Measurements from ENCODE around the gene CATSPERD.

Gene CATSPERD

GRCh38 chr19:5795382-5795919, 75.0 kb downstream of the CATSPERD start:
- H3K4me3 ChIP-seq (ENCODE audit: low read depth in 1 of 2, low read length in 2 of 2) = no peak overlapping the region
- no peaks in the 10 kb centered on the region for H3K27me3 ChIP-seq (ENCODE audit: low read depth, low read length)
- H3K36me3 ChIP-seq (ENCODE audit: control insufficient read depth in 1 of 2, insufficient read depth in 2 of 2, low read length in 2 of 2) = no peaks in the 10 kb centered on the region
- H3K9me3 ChIP-seq (ENCODE audit: control insufficient read depth in 1 of 2, low read length in 2 of 2) = no peaks in the 10 kb centered on the region
- no peaks in the 10 kb centered on the region for H3K4me1 ChIP-seq (ENCODE audit: control insufficient read depth in 1 of 2, insufficient read depth in 2 of 2, low read length in 2 of 2)
- no peak overlapping the region for H3K27ac ChIP-seq (ENCODE audit: low read length)

- Histone ChIP-seq H3K4me1 (ENCODE audit: control insufficient read depth in 1 of 2, insufficient read depth in 2 of 2, low read length in 2 of 2) (no peaks in the 10 kb centered on the region), H3K4me3 (ENCODE audit: low read depth in 1 of 2, low read length in 2 of 2) (no peak overlapping the region), H3K9me3 (ENCODE audit: control insufficient read depth in 1 of 2, low read length in 2 of 2) (no peaks in the 10 kb centered on the region), H3K36me3 (ENCODE audit: control insufficient read depth in 1 of 2, insufficient read depth in 2 of 2, low read length in 2 of 2) (no peaks in the 10 kb centered on the region), H3K27me3 (ENCODE audit: low read depth, low read length) (peaks cover 7% of the 10 kb centered on the region), H3K27ac (ENCODE audit: low read length) (no peak overlapping the region)
These were observed 77.8 kb downstream of the CATSPERD start for GRCh38 chr19:5798244-5798643.

GRCh38 chr19:5799247-5800241, 79.1 kb downstream of the CATSPERD start:
- Histone ChIP-seq H3K4me3 (ENCODE audit: low read depth in 1 of 2, low read length in 2 of 2) (no peak overlapping the region), H3K9me3 (ENCODE audit: control insufficient read depth in 1 of 2, low read length in 2 of 2) (no peaks in the 10 kb centered on the region), H3K36me3 (ENCODE audit: control insufficient read depth in 1 of 2, insufficient read depth in 2 of 2, low read length in 2 of 2) (no peaks in the 10 kb centered on the region), H3K27ac (ENCODE audit: low read length) (no peak overlapping the region), H3K4me1 (ENCODE audit: control insufficient read depth in 1 of 2, insufficient read depth in 2 of 2, low read length in 2 of 2) (peaks cover 0 to 6% of the 10 kb centered on the region in 2 donors), H3K27me3 (ENCODE audit: low read depth, low read length) (peaks cover 7% of the 10 kb centered on the region)

GRCh38 chr19:5800361-5801270, 80.2 kb downstream of the CATSPERD start:
- no peak overlapping the region for H3K4me3 ChIP-seq (ENCODE audit: low read depth in 1 of 2, low read length in 2 of 2)
- H3K9me3 ChIP-seq (ENCODE audit: control insufficient read depth in 1 of 2, low read length in 2 of 2) = no peaks in the 10 kb centered on the region
- H3K27ac ChIP-seq (ENCODE audit: low read length) = no peak overlapping the region
- no peaks in the 10 kb centered on the region for H3K36me3 ChIP-seq (ENCODE audit: control insufficient read depth in 1 of 2, insufficient read depth in 2 of 2, low read length in 2 of 2)
- H3K4me1 ChIP-seq (ENCODE audit: control insufficient read depth in 1 of 2, insufficient read depth in 2 of 2, low read length in 2 of 2) = peaks cover 0 to 6% of the 10 kb centered on the region in 2 donors
- peaks cover 7% of the 10 kb centered on the region for H3K27me3 ChIP-seq (ENCODE audit: low read depth, low read length)

- H3K36me3 ChIP-seq (ENCODE audit: control insufficient read depth in 1 of 2, insufficient read depth in 2 of 2, low read length in 2 of 2) = no peaks in the 10 kb centered on the region
- no peaks in the 10 kb centered on the region for H3K9me3 ChIP-seq (ENCODE audit: control insufficient read depth in 1 of 2, low read length in 2 of 2)
- peaks cover 7% of the 10 kb centered on the region for H3K27me3 ChIP-seq (ENCODE audit: low read depth, low read length)
- H3K4me1 ChIP-seq (ENCODE audit: control insufficient read depth in 1 of 2, insufficient read depth in 2 of 2, low read length in 2 of 2) = peaks cover 0 to 12% of the 10 kb centered on the region in 2 donors
- no peak overlapping the region for H3K4me3 ChIP-seq (ENCODE audit: low read depth in 1 of 2, low read length in 2 of 2)
- H3K27ac ChIP-seq (ENCODE audit: low read length) = no peak overlapping the region
These were observed 81.6 kb downstream of the CATSPERD start for GRCh38 chr19:5801796-5802619.

- Histone ChIP-seq H3K4me1 (ENCODE audit: control insufficient read depth in 1 of 2, insufficient read depth in 2 of 2, low read length in 2 of 2) (peaks cover 0 to 12% of the 10 kb centered on the region in 2 donors), H3K27me3 (ENCODE audit: low read depth, low read length) (peaks cover 7% of the 10 kb centered on the region), H3K4me3 (ENCODE audit: low read depth in 1 of 2, low read length in 2 of 2) (peak overlapping the region; percentile 37 to 55), H3K27ac (ENCODE audit: low read length) (no peak overlapping the region), H3K36me3 (ENCODE audit: control insufficient read depth in 1 of 2, insufficient read depth in 2 of 2, low read length in 2 of 2) (no peaks in the 10 kb centered on the region), H3K9me3 (ENCODE audit: control insufficient read depth in 1 of 2, low read length in 2 of 2) (no peaks in the 10 kb centered on the region)
These were observed 83.0 kb downstream of the CATSPERD start for GRCh38 chr19:5803441-5803751.

- Histone ChIP-seq H3K27ac (ENCODE audit: low read length) (no peak overlapping the region), H3K27me3 (ENCODE audit: low read depth, low read length) (peaks cover 7% of the 10 kb centered on the region), H3K4me3 (ENCODE audit: low read depth in 1 of 2, low read length in 2 of 2) (peak overlapping the region; percentile 37 to 55), H3K9me3 (ENCODE audit: control insufficient read depth in 1 of 2, low read length in 2 of 2) (no peaks in the 10 kb centered on the region), H3K36me3 (ENCODE audit: control insufficient read depth in 1 of 2, insufficient read depth in 2 of 2, low read length in 2 of 2) (no peaks in the 10 kb centered on the region), H3K4me1 (ENCODE audit: control insufficient read depth in 1 of 2, insufficient read depth in 2 of 2, low read length in 2 of 2) (peaks cover 0 to 12% of the 10 kb centered on the region in 2 donors)
These were observed 83.5 kb downstream of the CATSPERD start for GRCh38 chr19:5803752-5804515.

- Histone ChIP-seq H3K27me3 (ENCODE audit: low read depth, low read length) (peaks cover 7% of the 10 kb centered on the region), H3K4me1 (ENCODE audit: control insufficient read depth in 1 of 2, insufficient read depth in 2 of 2, low read length in 2 of 2) (peaks cover 0 to 12% of the 10 kb centered on the region in 2 donors), H3K27ac (ENCODE audit: low read length) (no peak within 1 kb of the TSS), H3K4me3 (ENCODE audit: low read depth in 1 of 2, low read length in 2 of 2) (peak within 1 kb of the TSS; percentile 37 to 55), H3K9me3 (ENCODE audit: control insufficient read depth in 1 of 2, low read length in 2 of 2) (no peaks in the 10 kb centered on the region), H3K36me3 (ENCODE audit: control insufficient read depth in 1 of 2, insufficient read depth in 2 of 2, low read length in 2 of 2) (no peaks in the 10 kb centered on the region)
These were observed 84.4 kb downstream of the CATSPERD start, which contains the start of gene NRTN for GRCh38 chr19:5804516-5805461. Gene NRTN (plus strand): TSS chr19:5805067. CDS start chr19:5824166, 19,099 bp downstream.

GRCh38 chr19:5805462-5806132, 85.2 kb downstream of the CATSPERD start:
- Histone ChIP-seq H3K36me3 (ENCODE audit: control insufficient read depth in 1 of 2, insufficient read depth in 2 of 2, low read length in 2 of 2) (no peaks in the 10 kb centered on the region), H3K27ac (ENCODE audit: low read length) (no peak overlapping the region), H3K27me3 (ENCODE audit: low read depth, low read length) (peaks cover 7% of the 10 kb centered on the region), H3K9me3 (ENCODE audit: control insufficient read depth in 1 of 2, low read length in 2 of 2) (no peaks in the 10 kb centered on the region), H3K4me3 (ENCODE audit: low read depth in 1 of 2, low read length in 2 of 2) (peak overlapping the region in 1 of 2 donors; percentile 55), H3K4me1 (ENCODE audit: control insufficient read depth in 1 of 2, insufficient read depth in 2 of 2, low read length in 2 of 2) (peaks cover 0 to 12% of the 10 kb centered on the region in 2 donors)
